GM12875 (cell line): ENCODE results near the gene SHMT1.

Source experiments
- H3K4me3 ChIP-seq: one replicate; pipeline ENCODE4 v1.5.1; 2011; ENCODE audit warnings: low read depth, low read length, control low read depth
- CTCF ChIP-seq: IDR thresholded peaks from 2 replicates; pipeline ENCODE4 v1.5.1; 2011; ENCODE audit warnings: low read depth, mild to moderate bottlenecking, control low read depth, inconsistent platforms, low read length, moderate library complexity, borderline replicate concordance; ENCODE audit not compliant: insufficient read depth

SHMT1 gene

GRCh38 chr17:18324140-18325050, 39.0 kb downstream of the SHMT1 start:
- no peak for TF ChIP-seq CTCF
- H3K4me3 ChIP-seq: no peak overlapping the region

DNA sequence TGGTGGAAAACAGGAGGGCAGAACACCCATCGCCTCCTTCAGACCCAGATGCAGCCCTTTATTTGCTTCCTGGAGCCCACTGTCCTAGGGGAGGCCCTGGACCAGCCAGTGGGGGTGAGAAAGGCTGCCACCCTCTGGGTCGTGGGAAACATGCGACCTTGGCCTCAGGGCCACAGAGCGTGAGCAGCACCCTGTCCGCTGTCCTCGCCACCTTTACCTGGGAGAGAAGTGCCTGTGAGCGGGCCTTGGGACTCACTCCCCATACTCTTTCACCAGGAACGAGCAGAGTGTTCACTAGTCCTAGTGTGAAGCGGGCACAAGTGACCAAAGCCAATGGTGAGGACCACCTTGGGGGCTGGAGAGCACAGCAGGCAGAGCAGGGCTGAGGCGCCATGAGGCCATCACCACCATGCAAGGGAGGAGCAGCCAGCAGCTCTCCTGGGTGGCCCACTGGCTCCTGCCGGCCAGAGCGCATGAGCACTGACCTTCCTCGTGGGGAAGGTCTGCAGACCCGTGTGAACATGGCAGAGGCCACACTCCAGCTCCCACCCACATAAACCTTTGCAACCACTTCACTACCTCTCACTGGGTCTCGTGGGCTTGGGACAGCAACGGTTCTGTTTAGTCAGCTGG, 39.7 kb downstream of the SHMT1 start:
- no peak overlapping the region for H3K4me3 ChIP-seq
- no peak for TF ChIP-seq CTCF

DNA sequence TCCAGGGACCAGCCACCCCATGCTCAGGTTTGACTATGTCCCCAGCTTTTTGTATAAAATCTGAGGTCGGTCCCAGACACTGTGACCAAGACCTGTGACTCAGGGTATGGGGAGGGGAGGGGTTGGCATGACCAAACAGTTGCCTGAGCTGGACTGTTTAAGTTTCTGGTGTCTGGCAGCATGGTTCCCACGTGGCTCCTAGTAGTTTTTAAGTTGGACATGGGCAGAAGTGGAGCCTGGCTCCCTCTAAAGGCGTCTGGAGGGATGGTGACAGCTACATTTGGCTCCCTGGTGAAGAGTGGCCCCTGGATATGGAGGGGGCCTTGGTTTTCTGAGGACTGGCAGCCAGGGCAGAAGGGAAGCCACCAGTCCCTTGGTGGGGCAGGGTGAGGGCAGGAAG, 40.3 kb downstream of the SHMT1 start:
- no peak overlapping the region for H3K4me3 ChIP-seq
- TF ChIP-seq CTCF: no peak

DNA sequence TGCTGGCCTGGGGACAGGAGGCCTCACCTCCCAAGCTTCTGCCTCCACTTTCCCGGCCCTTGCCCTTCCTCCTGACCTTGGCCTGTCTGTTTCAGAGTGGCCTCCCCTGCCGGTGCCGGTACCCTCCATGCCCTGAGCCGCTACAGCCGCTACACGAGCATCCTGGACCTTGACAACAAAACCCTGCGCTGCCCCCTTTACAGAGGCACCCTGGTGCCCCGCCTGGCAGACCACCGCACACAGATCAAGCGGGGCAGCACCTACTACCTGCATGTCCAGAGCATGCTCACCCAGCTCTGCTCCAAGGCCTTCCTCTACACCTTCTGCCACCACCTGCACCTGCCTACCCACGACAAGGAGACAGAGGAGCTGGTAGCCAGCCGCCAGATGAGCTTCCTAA, 40.8 kb downstream of the SHMT1 start:
- H3K4me3 ChIP-seq: no peak overlapping the region
- no peak for TF ChIP-seq CTCF

DNA sequence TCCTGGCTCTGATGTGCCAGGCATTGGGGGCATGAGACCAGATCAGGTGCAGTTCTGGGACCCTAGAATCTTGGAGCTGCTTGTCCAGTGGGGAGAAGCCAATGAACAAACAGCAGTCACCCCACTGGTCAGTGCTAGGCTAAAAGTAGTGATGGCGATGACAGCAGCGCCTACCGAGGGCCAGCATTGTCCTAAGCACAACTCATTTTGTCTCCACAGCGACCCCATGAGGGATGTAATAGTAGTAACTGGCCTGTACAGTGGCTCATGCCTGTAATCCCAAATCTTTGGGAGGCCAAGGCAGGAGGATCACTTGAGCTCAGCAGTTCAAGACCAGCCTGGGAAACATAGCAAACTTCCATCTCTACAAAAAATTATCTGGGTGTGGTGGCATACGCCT, 42.0 kb downstream of the SHMT1 start:
- H3K4me3 ChIP-seq: no peak overlapping the region
- TF ChIP-seq CTCF: 0 out of 2 replicates have a peak, but pooled peaks have one; percentile 8

DNA sequence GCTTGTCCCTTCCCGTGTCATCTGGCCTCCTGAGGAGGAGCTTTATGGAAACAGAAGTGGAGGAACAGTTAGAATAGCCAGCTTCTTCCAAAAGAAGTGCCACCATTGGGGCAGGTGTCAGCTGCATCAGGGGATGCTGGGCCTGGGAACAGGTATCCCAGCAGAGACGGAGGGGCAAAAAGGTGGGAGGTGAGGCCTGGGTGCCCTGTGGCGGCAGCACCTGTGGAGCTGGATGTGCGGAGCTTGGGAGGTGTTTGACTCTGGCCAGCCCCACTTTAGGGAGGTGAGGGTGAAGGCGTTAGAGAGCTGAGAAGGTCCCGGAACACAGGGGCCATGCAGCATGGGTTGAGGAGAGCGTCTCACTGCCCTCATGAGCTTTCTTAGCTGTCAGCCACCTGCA, 43.0 kb downstream of the SHMT1 start:
- no peak for TF ChIP-seq CTCF
- no peak overlapping the region for H3K4me3 ChIP-seq
